Epithelial cell of esophagus (primary cell): Measurements from ENCODE around the gene ROBO1.

Source experiments
- DNase-seq: peaks from one replicate; pipeline ENCODE4 v3.0.0; 2010; ENCODE audit warnings: low read depth
- H3K4me3 ChIP-seq: 2 replicates; pipeline ENCODE4 v1.5.1; 2011; ENCODE audit warnings: mild to moderate bottlenecking, low read length, control low read depth
- TF ChIP-seq, protein P1 (sequence below): IDR thresholded peaks from 2 replicates; pipeline ENCODE4 v1.5.1; 2011; ENCODE audit warnings: low read depth, mild to moderate bottlenecking, low read length, control low read depth, inconsistent platforms; ENCODE audit not compliant: insufficient read depth; ENCODE audit errors: missing control alignments

Gene ROBO1

DNA sequence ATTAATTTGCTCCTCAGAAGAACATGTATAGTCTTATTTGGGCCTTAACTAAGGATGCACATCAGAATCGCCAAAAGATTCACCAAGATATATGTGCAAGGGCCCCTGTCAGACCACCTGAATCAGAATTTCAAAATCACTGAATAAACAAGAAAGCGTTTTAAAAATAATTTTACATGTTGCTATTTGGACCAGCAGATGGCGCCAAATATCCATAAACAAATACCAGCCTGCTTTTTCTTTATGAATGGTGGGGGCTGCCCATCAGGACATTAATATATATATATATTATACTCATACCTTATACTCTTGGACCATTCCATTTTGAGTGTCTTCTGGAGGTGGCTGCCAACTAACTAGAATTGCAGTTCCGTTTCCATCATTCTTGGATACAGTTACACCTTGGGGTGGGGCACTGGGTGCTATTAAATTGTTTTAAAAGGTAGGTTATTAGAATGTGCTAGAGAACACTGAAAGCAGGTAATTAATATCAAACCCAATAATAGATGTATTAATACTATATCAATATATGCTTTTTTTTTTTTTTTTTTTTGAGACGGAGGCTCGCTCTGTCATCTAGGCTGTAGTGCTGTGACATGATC lies 1108.3 kb downstream of the ROBO1 start:
- TF ChIP-seq, protein P1, sequence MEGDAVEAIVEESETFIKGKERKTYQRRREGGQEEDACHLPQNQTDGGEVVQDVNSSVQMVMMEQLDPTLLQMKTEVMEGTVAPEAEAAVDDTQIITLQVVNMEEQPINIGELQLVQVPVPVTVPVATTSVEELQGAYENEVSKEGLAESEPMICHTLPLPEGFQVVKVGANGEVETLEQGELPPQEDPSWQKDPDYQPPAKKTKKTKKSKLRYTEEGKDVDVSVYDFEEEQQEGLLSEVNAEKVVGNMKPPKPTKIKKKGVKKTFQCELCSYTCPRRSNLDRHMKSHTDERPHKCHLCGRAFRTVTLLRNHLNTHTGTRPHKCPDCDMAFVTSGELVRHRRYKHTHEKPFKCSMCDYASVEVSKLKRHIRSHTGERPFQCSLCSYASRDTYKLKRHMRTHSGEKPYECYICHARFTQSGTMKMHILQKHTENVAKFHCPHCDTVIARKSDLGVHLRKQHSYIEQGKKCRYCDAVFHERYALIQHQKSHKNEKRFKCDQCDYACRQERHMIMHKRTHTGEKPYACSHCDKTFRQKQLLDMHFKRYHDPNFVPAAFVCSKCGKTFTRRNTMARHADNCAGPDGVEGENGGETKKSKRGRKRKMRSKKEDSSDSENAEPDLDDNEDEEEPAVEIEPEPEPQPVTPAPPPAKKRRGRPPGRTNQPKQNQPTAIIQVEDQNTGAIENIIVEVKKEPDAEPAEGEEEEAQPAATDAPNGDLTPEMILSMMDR, result peak; percentile 51
- DNase-seq, result peak; percentile 60
- H3K4me3 ChIP-seq, result no peak overlapping the region

DNA sequence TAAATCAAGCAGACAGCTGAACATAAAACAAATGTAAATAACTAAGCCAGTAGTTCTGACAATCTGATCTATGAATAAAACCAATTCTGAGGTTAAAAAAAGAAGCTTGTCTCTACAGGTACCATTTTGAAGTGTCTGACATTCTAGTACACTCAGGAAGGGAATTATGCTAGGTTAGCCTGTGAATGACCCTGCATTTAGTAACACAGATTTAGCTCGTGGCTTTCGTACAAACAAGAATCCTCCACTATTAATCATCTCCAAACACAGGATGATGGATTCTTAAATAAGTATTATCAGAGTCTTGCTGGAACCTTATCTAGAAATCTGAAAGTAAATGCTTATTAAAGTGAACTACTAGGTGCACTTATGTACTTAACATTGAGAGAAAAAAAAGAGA lies 1120.1 kb downstream of the ROBO1 start:
- H3K4me3 ChIP-seq, result no peak overlapping the region
- TF ChIP-seq, protein P1, result no peak
- peak; percentile 48 for DNase-seq

- TF ChIP-seq, protein P1, result peak; percentile 70
- H3K4me3 ChIP-seq, result no peak overlapping the region
- DNase-seq, result peak; percentile 89
These were observed 1122.0 kb downstream of the ROBO1 start for GRCh38 chr3:78645628-78646310.

GRCh38 chr3:78644847-78645246 lies 1123.0 kb downstream of the ROBO1 start:
- TF ChIP-seq, protein P1, result no peak
- no peak overlapping the region for H3K4me3 ChIP-seq
- peak; percentile 50 for DNase-seq

GRCh38 chr3:78642226-78643035 lies 1125.4 kb downstream of the ROBO1 start:
- no peak for DNase-seq
- TF ChIP-seq, protein P1, result no peak
- no peak overlapping the region for H3K4me3 ChIP-seq

DNA sequence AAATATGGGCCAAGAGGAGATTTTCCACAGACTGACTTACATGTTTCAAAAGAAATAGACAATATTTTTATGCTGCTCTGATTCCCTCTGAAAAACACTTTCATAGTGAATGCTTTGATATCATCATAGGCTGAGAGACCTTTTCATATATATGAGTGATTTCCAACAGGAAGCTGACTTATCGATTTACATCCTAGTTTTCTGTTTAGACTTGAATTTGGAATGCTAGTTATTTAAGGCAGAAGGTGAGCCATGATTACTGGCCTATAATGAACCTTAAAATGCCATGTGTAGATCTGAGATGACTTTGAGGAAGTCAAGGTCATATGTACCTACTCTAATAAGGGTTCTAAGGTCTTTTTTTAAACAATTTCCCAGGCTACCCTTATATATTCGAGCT lies 1126.1 kb downstream of the ROBO1 start:
- no peak overlapping the region for H3K4me3 ChIP-seq
- peak; percentile 74 for DNase-seq
- TF ChIP-seq, protein P1, result no peak
